ENCODE results near the gene CEP89.
"Not testable (repeated sequence)": the region's sequence is repeated elsewhere in the genome, so short reads cannot be mapped to it uniquely, and the experiment has no call there.

The CEP89 gene

GRCh38 chr19:32971715-32972540 is at the start of gene CEP89, which contains the start of gene FAAP24:
Gene CEP89, minus strand, starts transcription at chr19:32971958. Its CDS starts 84 bp downstream, at chr19:32971874.
Gene FAAP24, plus strand, starts transcription at chr19:32972242. Its CDS starts 955 bp downstream, at chr19:32973197.
- peak; percentile 100 for DNase-seq

DNA sequence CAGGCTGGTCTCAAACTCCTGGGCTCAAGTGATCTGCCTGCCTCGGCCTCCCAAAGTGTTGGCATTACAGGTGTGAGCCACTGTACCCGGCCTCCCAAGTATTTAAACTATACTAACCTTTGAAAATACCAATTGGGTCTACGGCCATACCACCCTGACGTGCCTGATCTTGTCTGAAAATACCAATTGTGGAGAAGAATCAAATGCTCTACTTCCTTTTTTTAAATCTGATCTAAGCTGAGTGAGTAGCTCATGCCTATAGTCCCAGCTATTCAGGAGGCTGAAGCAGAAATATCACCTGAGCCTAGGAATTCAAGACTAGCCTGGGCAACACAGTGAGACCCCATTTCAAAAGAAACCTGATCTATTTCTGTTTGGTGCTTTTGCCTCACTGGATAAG is 39.1 kb upstream of the CEP89 start:
- not testable (repeated sequence) for DNase-seq

DNA sequence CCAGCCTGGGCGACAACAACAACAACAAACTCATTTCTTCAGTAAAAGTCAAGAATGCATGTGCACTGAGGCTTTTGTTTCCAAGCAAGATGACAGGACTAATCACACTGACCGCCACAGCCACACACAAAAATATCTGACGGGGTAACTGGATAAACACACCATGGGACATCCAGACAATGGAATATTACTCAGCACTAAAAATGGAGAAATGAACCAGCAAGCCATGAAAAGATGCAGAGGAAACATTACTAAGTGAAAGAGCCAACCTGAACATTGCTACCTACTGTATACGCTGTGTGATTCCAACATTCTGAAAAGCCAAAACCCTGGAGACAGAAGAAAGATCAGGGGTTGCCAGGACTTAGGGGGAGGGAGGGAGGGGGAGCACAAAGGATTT is 37.0 kb upstream of the CEP89 start:
- DNase-seq = no peak

GRCh38 chr19:33005440-33005839 is 33.7 kb upstream of the CEP89 start:
- DNase-seq = no peak

DNA sequence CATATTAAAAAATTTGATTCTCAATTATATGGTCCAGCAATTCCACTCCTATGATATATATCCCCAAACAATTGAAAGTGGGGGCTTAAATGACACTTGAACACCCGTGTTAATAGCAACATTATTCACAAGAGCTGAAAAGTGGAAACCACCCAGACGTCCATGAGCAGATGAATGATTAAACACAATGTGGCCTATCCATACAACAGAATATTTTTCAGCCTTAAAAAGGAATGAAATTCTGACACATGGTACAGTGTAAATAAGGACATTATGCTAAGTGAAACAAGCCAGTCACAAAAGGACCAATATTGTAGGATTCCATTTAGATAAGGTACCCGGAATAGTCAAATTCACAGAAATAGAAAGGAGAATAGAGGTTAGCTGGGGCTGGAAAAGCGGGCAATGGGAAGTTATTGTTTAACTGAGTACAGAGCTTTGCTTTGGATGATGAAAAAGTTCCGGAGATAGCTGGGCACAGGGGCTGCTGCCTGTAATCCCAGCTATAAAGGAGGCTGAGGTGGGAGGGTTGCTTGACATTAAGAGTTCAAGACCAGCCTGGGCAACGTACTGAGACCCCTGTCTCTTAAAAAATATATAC is 31.8 kb upstream of the CEP89 start:
- not testable (repeated sequence) for DNase-seq

- not testable (repeated sequence) for DNase-seq
Observed at GRCh38 chr19:33002126-33002865, 30.5 kb upstream of the CEP89 start.

DNA sequence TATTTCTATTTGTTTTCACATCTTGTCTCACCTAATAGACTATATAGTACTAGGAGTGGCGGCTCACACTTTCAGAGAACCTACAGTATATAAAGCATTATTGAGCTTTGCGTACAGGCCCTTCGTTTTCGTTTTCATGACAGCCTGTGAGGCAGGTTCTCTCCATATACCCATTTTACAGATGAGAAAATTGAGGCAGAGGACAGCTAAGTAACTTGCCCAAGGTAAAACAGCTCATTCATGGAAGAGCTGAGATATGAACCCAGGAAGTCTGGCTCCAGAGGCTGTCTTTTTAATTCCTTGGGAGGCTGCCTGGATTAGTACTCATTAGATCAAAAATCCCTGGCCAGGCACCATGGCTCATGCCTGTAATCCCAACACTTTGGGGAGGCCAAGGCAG is 29.2 kb upstream of the CEP89 start:
- no peak for DNase-seq

DNA sequence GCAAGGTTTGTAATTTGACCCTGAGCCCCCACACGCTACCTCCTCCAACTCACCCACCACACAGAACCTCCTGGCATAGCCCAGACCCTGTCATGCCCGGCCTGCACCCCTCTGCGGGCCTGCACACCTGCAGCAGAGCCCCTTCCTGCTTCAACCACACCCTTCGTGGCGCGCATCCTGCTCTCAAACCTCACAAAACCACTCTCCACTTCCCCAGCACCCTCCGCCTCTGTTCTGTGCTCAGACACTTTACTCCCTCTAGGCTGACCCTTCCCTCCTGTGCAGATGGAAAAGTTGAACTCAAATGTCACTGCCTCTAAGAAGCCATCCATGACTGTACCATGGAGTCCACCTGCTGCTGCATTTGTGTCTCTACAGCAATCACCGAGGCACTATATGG is 28.8 kb upstream of the CEP89 start:
- peak; percentile 11 for DNase-seq

- DNase-seq = no peak
Observed at GRCh38 chr19:32998722-32999121, 27.0 kb upstream of the CEP89 start.

DNA sequence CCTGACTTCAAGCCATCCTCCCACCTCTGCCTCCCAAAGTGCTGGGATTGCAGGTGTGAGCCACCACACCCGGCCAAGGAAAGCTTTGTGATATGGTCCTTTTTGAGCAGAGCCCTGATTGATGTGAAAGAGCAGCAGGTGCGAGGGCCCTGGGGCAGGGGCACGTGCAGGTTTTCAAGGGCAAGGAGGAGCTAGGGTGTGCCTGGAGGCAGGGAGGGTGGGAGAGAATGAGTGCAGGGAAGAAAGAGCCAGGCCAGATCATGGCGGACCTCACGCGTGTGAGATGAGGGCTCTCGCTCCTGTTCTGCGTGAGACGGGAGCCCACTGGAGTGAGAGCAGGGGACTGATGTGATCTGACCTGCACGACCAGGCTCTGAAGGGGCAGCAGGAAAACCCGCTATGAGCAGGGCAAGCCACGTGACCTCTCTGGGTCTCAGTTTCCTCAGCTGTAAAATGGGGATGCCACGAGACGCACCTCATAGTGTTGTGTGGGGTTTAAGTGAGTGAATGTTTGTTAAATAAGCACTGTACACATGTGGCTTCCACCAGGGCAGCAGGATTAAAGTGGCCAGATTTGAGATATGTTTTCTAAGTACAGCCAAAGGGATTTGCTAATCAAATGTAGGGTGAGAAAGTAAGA is 26.1 kb upstream of the CEP89 start:
- DNase-seq = no peak

- not testable (repeated sequence) for DNase-seq
Observed at GRCh38 chr19:32997061-32997464, 25.3 kb upstream of the CEP89 start.

GRCh38 chr19:32995966-32996365 is 24.2 kb upstream of the CEP89 start:
- DNase-seq = not testable (repeated sequence)

DNA sequence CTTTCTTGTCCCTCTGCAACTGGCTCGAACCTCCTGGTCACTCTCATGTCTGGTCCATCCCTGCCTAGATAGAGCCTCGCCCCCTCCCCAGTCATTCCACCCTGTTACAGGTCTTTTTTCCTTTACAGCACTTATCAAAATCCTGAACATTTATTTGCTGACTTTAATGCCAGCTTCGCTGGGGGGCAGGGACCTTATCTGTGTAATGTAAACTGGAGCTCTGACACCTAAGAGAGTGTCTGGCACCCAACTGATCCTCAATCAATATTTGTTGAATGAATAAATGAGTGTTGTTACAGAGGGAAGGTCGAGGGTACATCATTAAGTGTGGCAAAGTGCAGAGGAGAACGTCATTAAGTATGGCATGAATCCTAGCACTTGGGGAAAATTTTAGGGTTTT is 17.0 kb upstream of the CEP89 start:
- no peak for DNase-seq

DNA sequence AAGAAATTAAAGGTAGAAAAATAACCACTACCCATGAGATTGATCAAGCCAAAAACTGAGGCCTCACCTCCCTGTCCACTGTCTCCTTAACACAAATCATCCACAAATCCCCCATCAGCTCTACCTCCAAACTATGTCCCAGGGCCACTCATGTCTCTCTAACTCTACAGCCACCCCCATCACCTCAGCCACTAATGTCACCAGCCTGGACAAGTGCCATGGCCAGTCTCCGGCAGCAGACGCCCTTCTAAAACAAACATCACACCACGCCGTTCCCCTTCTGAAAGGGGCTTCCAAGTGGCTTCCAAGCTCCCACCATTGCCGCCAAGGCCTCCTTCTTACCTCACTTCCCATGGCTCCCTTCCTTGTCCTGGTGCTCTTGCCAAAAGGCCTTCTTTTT is 16.5 kb upstream of the CEP89 start:
- not testable (repeated sequence) for DNase-seq

- not testable (repeated sequence) for DNase-seq
Observed at GRCh38 chr19:32982488-32982887, 10.7 kb upstream of the CEP89 start.

DNA sequence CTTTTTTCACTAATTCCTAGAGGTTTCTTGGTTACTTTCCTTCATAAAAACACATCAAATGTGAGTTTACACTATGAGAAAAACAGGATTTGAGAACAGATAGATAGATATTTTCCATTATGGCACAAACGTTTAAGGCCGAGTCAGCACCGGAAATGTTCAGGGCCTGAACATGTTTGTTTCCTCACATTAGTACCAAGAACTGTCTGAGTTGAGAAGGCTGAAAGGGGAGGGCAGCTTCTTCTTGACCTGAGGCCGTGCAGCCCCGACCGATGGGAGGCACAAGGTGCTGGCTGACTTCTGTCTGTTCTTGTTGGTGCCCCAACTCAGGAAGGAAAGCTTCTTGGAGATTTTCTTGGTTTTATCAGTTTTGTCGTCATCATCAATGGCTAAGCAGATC is 8.0 kb upstream of the CEP89 start:
- DNase-seq = not testable (repeated sequence)

DNA sequence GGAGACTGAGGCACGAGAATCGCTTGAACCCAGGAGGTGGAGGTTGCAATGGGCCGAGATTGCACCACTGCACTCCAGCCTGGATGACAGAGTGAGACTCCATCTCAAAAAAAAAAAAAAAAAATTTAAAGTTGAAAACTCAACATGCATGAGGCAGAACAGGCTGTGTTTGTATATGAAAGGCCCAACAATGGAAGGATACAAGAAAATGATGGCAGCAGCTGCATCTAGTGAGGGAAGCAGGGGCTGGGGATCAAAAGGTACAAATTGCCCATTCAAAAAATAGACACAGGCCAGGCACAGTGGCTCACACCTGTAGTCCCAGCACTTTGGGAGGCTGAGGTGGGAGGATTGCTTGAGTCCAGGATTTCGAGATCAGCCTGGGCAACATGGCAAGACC is 6.1 kb upstream of the CEP89 start:
- DNase-seq = not testable (repeated sequence)

DNA sequence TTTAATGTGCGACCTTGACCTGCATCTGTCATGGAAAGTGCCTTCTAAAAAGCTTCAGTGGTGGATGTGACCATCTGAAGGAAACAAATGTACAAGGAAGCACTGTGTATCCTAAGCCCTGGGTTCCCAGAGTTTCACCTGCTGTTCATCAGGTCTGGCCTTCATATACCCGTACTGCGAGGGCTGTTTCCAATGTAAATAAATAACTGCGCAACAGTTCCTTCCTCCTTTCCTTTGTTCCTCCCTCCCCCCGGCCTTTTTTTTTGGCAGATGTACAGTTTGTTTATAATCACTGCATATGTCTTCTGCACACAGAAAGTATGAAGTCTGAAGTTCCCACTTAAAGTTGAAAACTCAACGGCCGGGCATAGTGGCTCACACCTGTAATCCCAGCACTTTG is 5.5 kb upstream of the CEP89 start:
- no peak for DNase-seq

- DNase-seq = peak; percentile 71
Observed at GRCh38 chr19:32976223-32976805, 4.6 kb upstream of the CEP89 start.

- no peak for DNase-seq
Observed at GRCh38 chr19:32971012-32971595, 654 bp downstream of the CEP89 start.

GRCh38 chr19:32969549-32969948 is 2.2 kb downstream of the CEP89 start:
- DNase-seq = no peak

GRCh38 chr19:32966750-32967149 is 5.0 kb downstream of the CEP89 start:
- DNase-seq = no peak

Measured in CD4-positive, alpha-beta T cell treated with Interleukin-12 subunit alpha and Interleukin-12 subunit beta, for 1 hour (primary cell).